ENCODE results near the gene SLC66A3. TPM values are rescaled to one million over a fixed set of nuclear protein-coding genes. Genes with fewer than 3 reads are reported as not detected.

Gene SLC66A3
- total RNA-seq, 2 donors from 2014 or later, result 7.7 to 13.2 TPM

DNA sequence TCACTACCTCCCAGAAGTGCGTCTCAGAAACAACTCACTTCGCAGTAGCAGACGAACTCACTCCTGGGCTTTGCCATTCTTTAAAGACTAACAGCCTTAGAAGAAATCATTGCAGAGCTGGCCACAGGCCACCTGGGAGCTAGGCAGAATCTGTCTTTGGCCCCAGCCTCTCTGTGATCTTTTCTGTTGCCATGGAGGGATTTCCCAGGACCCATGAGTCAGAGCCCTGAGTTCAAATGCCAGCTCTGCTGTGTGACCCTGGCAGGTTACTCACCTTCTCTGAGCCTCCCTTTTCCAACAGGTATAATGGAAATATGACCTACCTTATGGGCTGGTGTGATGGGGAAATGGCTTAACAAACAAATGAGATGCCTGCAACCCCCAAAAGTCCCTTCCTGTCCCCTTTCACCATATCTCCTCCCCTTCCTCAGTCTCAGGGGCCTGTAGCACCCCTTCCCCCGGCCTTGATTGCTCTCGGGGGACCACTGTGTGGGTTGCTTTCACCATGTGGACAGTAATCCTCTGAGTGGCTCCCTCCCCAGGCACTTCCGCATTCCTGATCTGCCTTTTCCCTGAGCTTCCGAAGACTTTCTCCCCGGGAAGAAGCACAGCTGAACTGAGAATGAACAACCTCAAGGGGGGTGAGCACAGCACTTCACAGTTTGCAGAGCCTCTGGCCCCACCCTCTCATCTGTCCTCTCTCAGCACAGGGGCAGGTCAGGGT lies 34.0 kb upstream of the SLC66A3 start:
- no peaks in the 10 kb centered on the region for H3K27me3 ChIP-seq
- DNase-seq, result no peak
- no peaks in the 10 kb centered on the region for H3K9me3 ChIP-seq
- intact Hi-C loops (cut with DNase I), result loop anchor here (2.0 kb wide), 1 partner anchor 288 kb away; no protein-coding TSS in a partner anchor
- no peak overlapping the region for H3K27ac ChIP-seq
- H3K4me1 ChIP-seq, result no peaks in the 10 kb centered on the region
- H3K36me3 ChIP-seq, result no peaks in the 10 kb centered on the region
- TF ChIP-seq, protein P1, sequence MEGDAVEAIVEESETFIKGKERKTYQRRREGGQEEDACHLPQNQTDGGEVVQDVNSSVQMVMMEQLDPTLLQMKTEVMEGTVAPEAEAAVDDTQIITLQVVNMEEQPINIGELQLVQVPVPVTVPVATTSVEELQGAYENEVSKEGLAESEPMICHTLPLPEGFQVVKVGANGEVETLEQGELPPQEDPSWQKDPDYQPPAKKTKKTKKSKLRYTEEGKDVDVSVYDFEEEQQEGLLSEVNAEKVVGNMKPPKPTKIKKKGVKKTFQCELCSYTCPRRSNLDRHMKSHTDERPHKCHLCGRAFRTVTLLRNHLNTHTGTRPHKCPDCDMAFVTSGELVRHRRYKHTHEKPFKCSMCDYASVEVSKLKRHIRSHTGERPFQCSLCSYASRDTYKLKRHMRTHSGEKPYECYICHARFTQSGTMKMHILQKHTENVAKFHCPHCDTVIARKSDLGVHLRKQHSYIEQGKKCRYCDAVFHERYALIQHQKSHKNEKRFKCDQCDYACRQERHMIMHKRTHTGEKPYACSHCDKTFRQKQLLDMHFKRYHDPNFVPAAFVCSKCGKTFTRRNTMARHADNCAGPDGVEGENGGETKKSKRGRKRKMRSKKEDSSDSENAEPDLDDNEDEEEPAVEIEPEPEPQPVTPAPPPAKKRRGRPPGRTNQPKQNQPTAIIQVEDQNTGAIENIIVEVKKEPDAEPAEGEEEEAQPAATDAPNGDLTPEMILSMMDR (IDR thresholded peaks at IDR 0.05), result no peak
- no peak overlapping the region for H3K9ac ChIP-seq (ENCODE audit: low read depth in 2 of 2, low read length in 2 of 2)
- H3K4me3 ChIP-seq, result no peak overlapping the region

DNA sequence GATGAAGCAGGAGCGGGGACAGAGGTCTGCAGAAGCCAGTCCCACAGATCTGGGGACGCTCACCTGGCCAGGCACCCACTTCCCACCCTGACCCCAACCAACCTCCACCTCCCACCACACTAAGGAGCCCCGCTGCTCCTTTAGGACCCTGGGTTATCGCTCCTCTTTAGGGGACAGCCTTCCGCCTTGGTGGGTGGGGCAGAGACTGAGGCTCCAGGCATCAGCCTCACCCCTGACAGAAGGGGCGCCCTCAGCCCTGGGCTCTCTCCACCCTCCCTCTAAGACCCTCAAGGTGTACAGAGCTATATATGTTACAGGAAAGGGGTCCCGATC lies 33.5 kb upstream of the SLC66A3 start:
- TF ChIP-seq, protein P1 (IDR thresholded peaks at IDR 0.05), result no peak
- Histone ChIP-seq H3K4me1 (no peaks in the 10 kb centered on the region), H3K4me3 (no peak overlapping the region), H3K27me3 (no peaks in the 10 kb centered on the region), H3K36me3 (no peaks in the 10 kb centered on the region), H3K9me3 (no peaks in the 10 kb centered on the region), H3K9ac (ENCODE audit: low read depth in 2 of 2, low read length in 2 of 2) (no peak overlapping the region), H3K27ac (no peak overlapping the region)
- DNase-seq, result no peak
- intact Hi-C loops (cut with DNase I), result loop anchor here (2.0 kb wide), 1 partner anchor 289 kb away; no protein-coding TSS in a partner anchor

DNA sequence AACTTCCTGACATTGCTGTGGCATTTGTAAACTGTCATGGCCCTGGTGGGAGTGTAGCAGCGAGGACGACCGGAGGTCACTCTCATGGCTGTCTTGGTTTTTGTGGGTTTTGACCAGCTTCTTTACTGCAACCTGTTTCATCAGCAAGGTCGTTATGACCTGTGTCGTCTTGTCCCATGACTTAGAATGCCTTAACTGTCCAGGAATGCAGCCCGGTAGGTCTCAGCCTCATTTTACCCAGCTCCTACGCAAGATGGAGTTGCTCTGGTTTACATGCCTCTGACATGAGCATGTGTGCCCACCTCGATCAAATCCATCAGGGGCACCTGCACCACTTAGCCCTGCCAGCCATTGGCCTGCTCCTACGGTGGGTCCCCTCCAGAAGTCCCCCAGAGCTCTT lies 32.9 kb upstream of the SLC66A3 start:
- Histone ChIP-seq H3K27ac (no peak overlapping the region), H3K27me3 (no peaks in the 10 kb centered on the region), H3K9ac (ENCODE audit: low read depth in 2 of 2, low read length in 2 of 2) (no peak overlapping the region), H3K4me1 (no peaks in the 10 kb centered on the region), H3K4me3 (no peak overlapping the region), H3K9me3 (no peaks in the 10 kb centered on the region), H3K36me3 (no peaks in the 10 kb centered on the region)
- no peak for DNase-seq
- intact Hi-C loops (cut with DNase I), result no loop called here
- TF ChIP-seq, protein P1 (IDR thresholded peaks at IDR 0.05), result no peak

DNA sequence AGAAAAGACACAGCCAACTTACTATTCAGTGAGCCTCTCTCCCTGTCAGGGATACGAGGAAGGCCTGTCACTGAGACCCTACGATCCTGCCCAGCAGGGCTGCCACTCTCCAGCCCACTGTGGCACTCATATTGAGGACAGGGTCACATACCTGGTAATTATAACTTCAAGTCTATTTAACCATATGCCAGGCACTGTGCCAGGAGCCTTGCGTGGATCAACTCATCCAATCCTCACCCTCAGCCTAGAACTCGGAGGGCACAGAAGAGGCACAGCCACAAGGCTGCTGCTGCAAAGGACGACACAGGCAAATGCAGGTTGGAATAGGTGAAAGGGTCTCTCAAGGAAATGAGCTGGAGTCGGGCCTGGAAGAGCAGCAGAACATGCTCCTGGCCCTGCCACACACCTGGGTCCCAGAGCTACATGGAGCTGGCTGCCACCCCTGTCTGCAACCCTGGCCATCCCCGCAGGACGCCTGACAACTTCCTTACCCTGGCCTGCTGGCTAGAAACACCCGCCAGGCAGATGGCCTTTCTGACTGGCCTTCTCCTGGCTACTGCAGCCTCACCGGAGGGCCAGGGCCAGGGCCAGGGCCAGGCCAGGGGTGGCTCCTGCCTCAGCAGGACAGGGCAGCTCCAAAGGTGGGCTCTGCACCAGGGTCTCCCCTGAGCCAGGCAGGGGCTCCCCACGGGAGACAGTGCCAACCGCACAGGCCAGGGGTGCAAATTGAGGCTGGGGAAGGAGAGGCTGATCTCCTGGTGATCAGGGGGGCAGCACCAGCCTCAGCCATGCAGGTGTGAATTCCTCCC lies 32.1 kb upstream of the SLC66A3 start:
- Histone ChIP-seq H3K36me3 (no peaks in the 10 kb centered on the region), H3K4me1 (no peaks in the 10 kb centered on the region), H3K27ac (no peak overlapping the region), H3K27me3 (no peaks in the 10 kb centered on the region), H3K9ac (ENCODE audit: low read depth in 2 of 2, low read length in 2 of 2) (no peak overlapping the region), H3K9me3 (no peaks in the 10 kb centered on the region), H3K4me3 (no peak overlapping the region)
- TF ChIP-seq, protein P1 (IDR thresholded peaks at IDR 0.05), result no peak
- DNase-seq, result no peak
- intact Hi-C loops (cut with DNase I), result no loop called here

DNA sequence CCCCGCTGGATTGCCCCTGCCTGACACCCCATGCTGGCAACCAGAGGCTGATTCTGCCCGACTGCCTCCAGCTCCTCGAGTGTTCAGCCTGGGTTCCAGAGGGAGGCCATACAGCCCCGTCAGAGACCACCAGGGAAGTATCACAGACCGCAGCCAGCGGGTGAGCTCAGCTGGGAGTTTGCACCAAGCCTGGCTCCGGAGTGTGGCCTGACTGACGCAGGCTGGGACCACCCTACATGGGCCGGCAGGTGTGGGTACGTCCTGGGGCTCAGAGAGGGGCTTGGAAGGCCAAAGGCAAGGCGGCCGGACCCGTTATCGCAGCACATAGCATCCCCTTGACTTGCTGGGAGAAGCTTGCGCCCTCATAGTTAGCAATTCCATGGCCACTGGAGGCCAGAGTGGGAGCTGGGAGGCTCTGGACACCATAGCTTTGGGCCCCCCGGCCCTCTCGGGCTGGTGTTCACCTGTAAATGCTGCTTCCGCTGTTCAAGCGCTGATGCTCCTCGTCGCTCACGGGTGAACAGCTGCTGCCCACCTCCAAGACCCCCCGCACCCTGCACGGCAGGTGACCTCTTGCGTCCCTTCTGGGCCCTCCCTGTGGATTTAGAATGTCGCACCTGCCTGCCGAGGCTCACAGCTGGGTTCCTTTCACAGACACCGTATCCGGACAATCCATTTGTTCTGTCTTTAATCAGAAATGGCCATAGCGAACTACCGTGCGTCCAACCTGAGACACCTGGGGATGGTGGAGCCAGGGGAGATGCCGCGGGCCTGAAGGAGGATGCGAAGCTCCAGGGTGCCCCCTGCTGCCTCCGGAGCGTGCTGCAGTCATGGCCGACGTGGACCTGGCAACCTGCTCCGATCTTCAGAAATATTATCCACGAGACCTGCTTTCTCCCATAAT lies 31.2 kb upstream of the SLC66A3 start:
- Histone ChIP-seq H3K9ac (ENCODE audit: low read depth in 2 of 2, low read length in 2 of 2) (no peak overlapping the region), H3K4me3 (no peak overlapping the region), H3K27ac (no peak overlapping the region), H3K36me3 (no peaks in the 10 kb centered on the region), H3K9me3 (no peaks in the 10 kb centered on the region), H3K27me3 (no peaks in the 10 kb centered on the region), H3K4me1 (no peaks in the 10 kb centered on the region)
- intact Hi-C loops (cut with DNase I), result no loop called here
- TF ChIP-seq, protein P1 (IDR thresholded peaks at IDR 0.05), result peak; percentile 78
- DNase-seq, result peak; percentile 80
